Fibroblast of pulmonary artery (primary cell): ENCODE results near the gene MAP3K14.
A peak's percentile ranks its signal among the peaks of the same experiment; 100 is the strongest.
"Not testable (repeated sequence)": the region's sequence is repeated elsewhere in the genome, so short reads cannot be mapped to it uniquely, and the experiment has no call there.

Source experiments
- DNase-seq: peaks from one replicate; pipeline ENCODE4 v3.0.0-alpha.2; 2010; ENCODE audit warnings: low read depth
- H3K4me3 ChIP-seq: replicated peaks from 2 replicates; pipeline ENCODE4 v1.5.1; 2011; ENCODE audit warnings: low read depth, mild to moderate bottlenecking, control low read depth, low read length, moderate library complexity
- CTCF ChIP-seq: IDR thresholded peaks from 2 replicates; pipeline ENCODE4 v1.5.1; 2011; ENCODE audit warnings: mild to moderate bottlenecking, control low read depth, low read length, inconsistent platforms; ENCODE audit errors: missing control alignments

MAP3K14 gene

GRCh38 chr17:45307290-45308015, 9.4 kb downstream of the MAP3K14 start:
- DNase-seq: peak; percentile 93
- H3K4me3 ChIP-seq: no peak overlapping the region
- TF ChIP-seq CTCF: no peak

- TF ChIP-seq CTCF: peak; percentile 21
- no peak for DNase-seq
- no peak overlapping the region for H3K4me3 ChIP-seq
These were observed 10.2 kb downstream of the MAP3K14 start for GRCh38 chr17:45306623-45307022.

DNA sequence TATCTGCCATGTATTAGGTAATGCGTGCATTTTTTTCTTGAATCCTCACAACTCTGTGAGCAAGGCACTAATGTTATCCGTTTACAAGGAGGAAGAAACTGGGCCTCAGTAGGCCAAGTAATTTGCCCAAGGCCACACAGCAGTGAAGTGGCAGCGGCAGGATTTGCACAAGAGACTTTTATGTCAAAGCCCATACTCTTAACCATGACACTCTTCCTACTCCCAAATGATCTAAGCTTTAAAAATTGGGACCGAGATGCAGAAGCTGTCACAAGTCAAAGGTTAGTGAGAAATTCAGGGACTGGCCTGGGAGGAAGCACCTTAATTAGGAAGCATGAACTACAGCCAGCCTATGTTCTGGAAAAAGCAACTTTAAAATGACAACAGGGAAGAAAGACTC, 10.7 kb downstream of the MAP3K14 start:
- TF ChIP-seq CTCF: no peak
- H3K4me3 ChIP-seq: no peak overlapping the region
- DNase-seq: no peak

GRCh38 chr17:45305530-45306087, 11.2 kb downstream of the MAP3K14 start:
- no peak for DNase-seq
- no peak overlapping the region for H3K4me3 ChIP-seq
- no peak for TF ChIP-seq CTCF

GRCh38 chr17:45302649-45303173, 14.1 kb downstream of the MAP3K14 start:
- no peak for TF ChIP-seq CTCF
- DNase-seq: peak; percentile 82
- H3K4me3 ChIP-seq: no peak overlapping the region

DNA sequence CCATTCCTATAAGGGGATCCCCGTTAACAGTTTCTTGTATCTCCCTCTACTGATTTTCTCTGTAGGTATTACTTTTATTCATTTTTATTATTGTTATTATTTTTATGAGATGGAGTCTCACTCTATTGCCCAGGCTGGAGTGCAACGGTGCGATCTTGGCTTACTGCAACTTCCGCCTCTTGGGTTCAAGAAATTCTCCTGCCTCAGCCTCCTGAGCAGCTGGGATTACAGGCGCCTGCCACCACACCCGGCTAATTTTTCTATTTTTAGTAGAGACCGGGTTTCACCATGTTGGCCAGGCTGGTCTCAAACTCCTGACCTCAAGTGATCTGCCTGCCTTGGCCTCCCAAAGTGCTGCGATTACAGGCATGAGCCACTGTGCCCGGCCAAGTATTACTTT, 14.6 kb downstream of the MAP3K14 start:
- H3K4me3 ChIP-seq, DNase-seq: not testable (repeated sequence)

DNA sequence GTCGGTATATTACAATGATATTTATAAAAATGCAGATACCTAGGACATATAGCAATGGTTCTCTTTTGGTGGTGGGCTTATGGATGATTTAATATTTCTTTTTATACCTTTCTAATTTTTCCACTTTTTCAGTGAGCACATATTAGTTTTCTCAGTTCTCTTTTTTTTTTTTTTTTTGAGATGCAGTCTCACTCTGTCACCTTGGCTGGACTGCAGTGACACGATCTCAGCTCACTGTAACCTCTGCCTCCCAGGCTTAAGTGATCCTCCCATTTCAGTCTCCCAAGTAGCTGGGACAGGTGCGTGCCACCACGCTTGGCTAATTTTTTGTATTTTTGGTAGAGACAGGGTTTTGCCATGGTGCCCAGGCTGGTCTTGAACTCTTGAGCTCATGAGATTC, 15.1 kb downstream of the MAP3K14 start:
- TF ChIP-seq CTCF: no peak
- no peak overlapping the region for H3K4me3 ChIP-seq
- DNase-seq: no peak
